Type B pancreatic cell (in vitro differentiated cells): Measurements from ENCODE around the gene SLC40A1. TPM values are rescaled to one million over a fixed set of nuclear protein-coding genes. Genes with fewer than 3 reads are reported as not detected.

Experiments used
- DNase-seq: peaks from one replicate; pipeline ENCODE4 v3.0.0; 2021; ENCODE audit warnings: mixed read lengths; ENCODE audit not compliant: unreplicated experiment; ENCODE audit errors: extremely low spot score
- H3K27ac Mint-ChIP-seq: 2 replicates; pipeline ENCODE4 v1.8.0; 2021; ENCODE audit warnings: mild to moderate bottlenecking, mixed read lengths
- H3K27me3 Mint-ChIP-seq: 2 replicates; pipeline ENCODE4 v1.8.0; 2021; ENCODE audit warnings: mixed read lengths
- H3K36me3 Mint-ChIP-seq: 2 replicates; pipeline ENCODE4 v1.8.0; 2021; ENCODE audit warnings: mixed read lengths
- H3K4me1 Mint-ChIP-seq: one replicate; pipeline ENCODE4 v1.8.0; 2021; ENCODE audit warnings: mixed read lengths; ENCODE audit not compliant: unreplicated experiment
- H3K4me3 Mint-ChIP-seq: 2 replicates; pipeline ENCODE4 v1.8.0; 2021; ENCODE audit warnings: mild to moderate bottlenecking, mixed read lengths
- H3K9me3 Mint-ChIP-seq: 2 replicates; pipeline ENCODE4 v1.8.0; 2021; ENCODE audit warnings: mixed read lengths
- total RNA-seq: library from RNA; stranded (reverse); gene quantifications from 2 replicates; pipeline ENCODE4 v1.2.1, GENCODE V29; 2021; ENCODE audit warnings: low replicate concordance
- TF ChIP-seq, protein P1 (sequence below): fragments of 200-600 bp; sonication (generic); conservative IDR thresholded peaks from 2 replicates; pipeline ENCODE4 v1.5.0; 2021; ENCODE audit warnings: antibody characterized with exemption, mild to moderate bottlenecking

Gene SLC40A1
- total RNA-seq, 1 donor from 2014 or later, result 23.0 TPM

- TF ChIP-seq, protein P1, sequence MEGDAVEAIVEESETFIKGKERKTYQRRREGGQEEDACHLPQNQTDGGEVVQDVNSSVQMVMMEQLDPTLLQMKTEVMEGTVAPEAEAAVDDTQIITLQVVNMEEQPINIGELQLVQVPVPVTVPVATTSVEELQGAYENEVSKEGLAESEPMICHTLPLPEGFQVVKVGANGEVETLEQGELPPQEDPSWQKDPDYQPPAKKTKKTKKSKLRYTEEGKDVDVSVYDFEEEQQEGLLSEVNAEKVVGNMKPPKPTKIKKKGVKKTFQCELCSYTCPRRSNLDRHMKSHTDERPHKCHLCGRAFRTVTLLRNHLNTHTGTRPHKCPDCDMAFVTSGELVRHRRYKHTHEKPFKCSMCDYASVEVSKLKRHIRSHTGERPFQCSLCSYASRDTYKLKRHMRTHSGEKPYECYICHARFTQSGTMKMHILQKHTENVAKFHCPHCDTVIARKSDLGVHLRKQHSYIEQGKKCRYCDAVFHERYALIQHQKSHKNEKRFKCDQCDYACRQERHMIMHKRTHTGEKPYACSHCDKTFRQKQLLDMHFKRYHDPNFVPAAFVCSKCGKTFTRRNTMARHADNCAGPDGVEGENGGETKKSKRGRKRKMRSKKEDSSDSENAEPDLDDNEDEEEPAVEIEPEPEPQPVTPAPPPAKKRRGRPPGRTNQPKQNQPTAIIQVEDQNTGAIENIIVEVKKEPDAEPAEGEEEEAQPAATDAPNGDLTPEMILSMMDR, result no peak
- no peaks in the 10 kb centered on the region for H3K9me3 Mint-ChIP-seq
- H3K27me3 Mint-ChIP-seq, result no peaks in the 10 kb centered on the region
- H3K4me1 Mint-ChIP-seq, result peaks cover 32% of the 10 kb centered on the region
- peak overlapping the region; percentile 19 for H3K27ac Mint-ChIP-seq
- peaks cover 14% of the 10 kb centered on the region for H3K36me3 Mint-ChIP-seq
- DNase-seq, result no peak
- no peak overlapping the region for H3K4me3 Mint-ChIP-seq
Observed at GRCh38 chr2:189560273-189560586, 20.4 kb downstream of the SLC40A1 start.

DNA sequence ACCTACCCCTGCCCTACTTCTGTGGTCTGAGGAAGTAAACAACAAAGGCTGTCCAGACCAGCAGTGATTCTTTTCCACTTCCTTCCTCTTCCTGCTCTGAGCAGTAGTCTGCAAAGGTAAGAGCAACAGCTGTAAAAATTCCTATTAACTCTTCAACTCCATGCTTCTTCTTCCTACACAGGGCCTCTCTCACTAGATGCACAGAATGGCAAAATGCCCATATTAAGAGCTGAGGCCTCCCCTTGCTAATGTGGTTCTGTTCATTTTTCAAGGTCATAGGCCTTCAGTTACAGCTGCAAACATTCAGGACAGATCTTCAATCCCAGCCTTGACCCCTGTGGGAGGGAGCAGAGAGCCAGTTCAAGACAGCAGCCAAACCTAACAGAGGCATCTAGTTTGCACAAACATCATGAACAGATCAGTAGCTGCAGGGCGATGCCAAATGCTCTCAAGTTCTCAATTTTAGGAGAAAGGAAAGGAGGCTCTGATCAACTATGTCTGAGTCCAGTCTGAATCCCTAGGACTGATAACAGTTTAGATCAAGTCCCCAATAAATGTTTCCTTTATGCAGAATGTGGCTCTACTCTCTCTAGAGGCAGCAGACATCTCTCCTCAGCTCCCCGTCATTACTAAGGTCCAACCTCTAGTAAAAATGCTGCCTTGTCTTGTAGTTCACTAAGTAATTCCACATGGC is 20.9 kb downstream of the SLC40A1 start:
- Mint-ChIP-seq H3K4me1 (peaks cover 33% of the 10 kb centered on the region), H3K4me3 (no peak overlapping the region), H3K36me3 (peaks cover 9% of the 10 kb centered on the region), H3K27me3 (no peaks in the 10 kb centered on the region), H3K9me3 (no peaks in the 10 kb centered on the region), H3K27ac (peak overlapping the region; percentile 19)
- DNase-seq, result no peak
- TF ChIP-seq, protein P1, result no peak

DNA sequence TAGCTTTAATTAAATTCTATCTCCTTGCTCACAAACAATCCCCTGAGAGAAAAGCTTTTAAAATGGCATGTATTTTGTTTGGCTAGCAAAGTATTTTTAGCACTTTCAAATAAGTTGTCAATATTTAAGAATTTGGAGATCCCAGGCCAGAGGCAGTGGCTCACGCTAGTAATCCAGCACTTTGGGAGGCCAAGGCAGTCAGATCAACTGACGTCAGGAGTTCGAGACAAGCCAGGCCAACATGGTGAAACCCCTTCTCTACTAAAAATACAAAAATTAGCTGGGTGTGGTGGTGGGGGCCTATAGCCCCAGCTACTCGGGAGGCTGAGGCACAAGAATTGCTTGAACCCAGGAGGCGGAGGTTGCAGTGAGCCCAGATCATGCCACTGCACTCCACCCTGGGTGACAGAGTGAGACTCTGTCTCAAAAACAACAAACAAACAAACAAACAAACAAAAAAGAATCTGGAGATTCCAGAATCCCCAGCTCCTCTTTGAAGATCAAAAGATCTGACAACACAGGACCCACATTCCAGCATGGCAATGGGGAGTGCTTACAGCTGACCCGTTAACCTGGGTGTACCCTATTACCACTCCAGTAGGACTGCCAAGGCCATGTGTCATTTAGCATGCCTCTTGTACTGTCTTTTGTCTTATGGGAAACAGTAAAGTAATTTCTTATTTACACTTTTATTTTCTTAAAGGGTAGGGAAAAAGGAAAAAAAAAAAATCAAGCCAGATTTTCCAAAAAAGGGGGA is 21.9 kb downstream of the SLC40A1 start:
- Mint-ChIP-seq H3K27me3 (no peaks in the 10 kb centered on the region), H3K4me1 (peaks cover 34% of the 10 kb centered on the region), H3K4me3 (no peak overlapping the region), H3K36me3 (peaks cover 6% of the 10 kb centered on the region), H3K27ac (no peak overlapping the region), H3K9me3 (no peaks in the 10 kb centered on the region)
- TF ChIP-seq, protein P1, result no peak
- no peak for DNase-seq

DNA sequence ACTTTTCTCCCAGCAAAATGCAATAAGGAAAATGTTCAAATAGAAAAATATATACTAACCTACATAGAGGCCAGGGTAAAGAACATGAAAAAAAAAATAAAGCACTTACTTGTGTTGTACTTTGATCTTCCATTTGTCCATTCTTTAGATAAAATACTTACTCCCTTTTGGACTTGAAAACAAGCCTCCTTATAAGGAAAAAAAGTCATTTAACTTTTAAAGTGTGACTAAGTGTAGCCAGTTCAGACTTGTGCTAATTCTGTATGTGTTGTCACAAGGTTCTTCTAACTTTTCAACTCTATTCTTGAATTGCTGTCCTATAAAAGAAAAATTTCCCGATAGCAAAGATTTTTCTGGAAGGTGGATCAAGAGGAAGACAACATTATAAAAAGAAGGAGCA is 23.2 kb downstream of the SLC40A1 start:
- H3K4me1 Mint-ChIP-seq, result peaks cover 43% of the 10 kb centered on the region
- peaks cover 3% of the 10 kb centered on the region for H3K36me3 Mint-ChIP-seq
- TF ChIP-seq, protein P1, result no peak
- H3K9me3 Mint-ChIP-seq, result no peaks in the 10 kb centered on the region
- DNase-seq, result no peak
- peak overlapping the region; percentile 36 for H3K27ac Mint-ChIP-seq
- H3K27me3 Mint-ChIP-seq, result no peaks in the 10 kb centered on the region
- peak overlapping the region; percentile 15 for H3K4me3 Mint-ChIP-seq

DNA sequence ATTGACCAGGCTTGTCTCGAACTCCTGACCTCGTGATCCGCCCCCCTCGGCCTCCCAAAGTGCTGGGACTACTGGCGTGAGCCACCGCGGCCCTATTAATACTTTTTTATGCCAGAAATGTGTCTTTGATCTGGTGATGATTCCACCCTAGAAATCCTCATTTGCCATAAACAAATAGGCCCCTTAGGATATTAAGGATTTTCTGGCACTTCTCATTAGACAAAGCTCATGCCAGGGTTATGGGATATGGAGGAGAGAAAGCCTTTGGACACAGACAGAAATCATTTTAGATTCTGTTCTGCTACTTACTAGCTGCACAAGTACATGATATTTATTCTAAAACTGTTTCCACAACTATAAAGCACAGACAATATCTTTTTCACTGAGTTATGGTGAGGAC is 24.1 kb downstream of the SLC40A1 start:
- H3K4me3 Mint-ChIP-seq, result no peak overlapping the region
- no peak for DNase-seq
- H3K4me1 Mint-ChIP-seq, result peaks cover 41% of the 10 kb centered on the region
- no peaks in the 10 kb centered on the region for H3K27me3 Mint-ChIP-seq
- peak overlapping the region; percentile 32 for H3K27ac Mint-ChIP-seq
- H3K9me3 Mint-ChIP-seq, result no peaks in the 10 kb centered on the region
- TF ChIP-seq, protein P1, result no peak
- H3K36me3 Mint-ChIP-seq, result peaks cover 3% of the 10 kb centered on the region
